SK-N-SH (cell line): ENCODE measurements around the gene CRAT. TPM values are rescaled to one million over a fixed set of nuclear protein-coding genes. Genes with fewer than 3 reads are reported as not detected.

ENCODE experiments used
- CTCF ChIA-PET: fragments of 300-600, 350-600 bp; formaldehyde crosslinking; extraction: SDS; loops from one replicate; lab custom pipeline; 2021; lab: Yijun Ruan, JAX
- POLR2A ChIA-PET: fragments of 350-600 bp; sonication (Branson Sonifier 250); formaldehyde crosslinking; extraction: SDS; loops from one replicate; lab custom pipeline; 2020; ENCODE audit warnings: antibody characterized with exemption, inconsistent platforms; lab: Yijun Ruan, JAX
- DNase-seq: peaks from one replicate; pipeline ENCODE4 v3.0.0; 2012
- H2AFZ ChIP-seq: fragments of 200-600 bp; sonication (generic); 2 replicates; pipeline ENCODE4 v1.8.1; 2016; ENCODE audit warnings: antibody characterized with exemption, mild to moderate bottlenecking, low read depth
- H3F3A ChIP-seq: fragments of 200-600 bp; sonication (generic); replicated peaks from 2 replicates; pipeline ENCODE3; 2016; ENCODE audit warnings: antibody characterized with exemption, mild to moderate bottlenecking; ENCODE audit not compliant: insufficient read depth
- H3K27ac ChIP-seq, 2 experiments: fragments of 200-500 bp in 1 of 2; fragments of 200-600 bp in 1 of 2; sonication (Bioruptor generic) in 1 of 2; sonication (generic), shearing (Covaris generic) in 1 of 2; 2 replicates each; pipeline versions ENCODE4 v1.5.1 to v1.6.1; 2014 to 2016; ENCODE audit warnings: low read depth in 2 of 2, inconsistent platforms in 1 of 2, low read length in 1 of 2, mild to moderate bottlenecking in 1 of 2, mixed read lengths in 1 of 2
- H3K27me3 ChIP-seq: fragments of 200-600 bp; sonication (generic), shearing (Covaris generic); 2 replicates; pipeline ENCODE4 v1.6.1; 2016; ENCODE audit warnings: mixed run types; ENCODE audit not compliant: insufficient read depth
- H3K36me3 ChIP-seq, 2 experiments: fragments of 200-500 bp in 1 of 2; fragments of 200-600 bp in 1 of 2; sonication (Bioruptor generic) in 1 of 2; sonication (generic) in 1 of 2; replicated peaks in 1 of 2; 2 replicates each; pipeline versions ENCODE3 to v1.5.1; 2014 to 2016; ENCODE audit warnings: low read length in 1 of 2, mild to moderate bottlenecking in 1 of 2; ENCODE audit not compliant: insufficient read depth in 2 of 2, control insufficient read depth in 1 of 2
- H3K4me1 ChIP-seq, 2 experiments: fragments of 200-500 bp in 1 of 2; fragments of 200-600 bp in 1 of 2; sonication (Bioruptor generic) in 1 of 2; sonication (generic), shearing (Covaris generic) in 1 of 2; 2 replicates each; pipeline versions ENCODE4 v1.5.1 to v1.6.1; 2014 to 2016; ENCODE audit warnings: low read depth in 1 of 2, low read length in 1 of 2, mixed run types in 1 of 2; ENCODE audit not compliant: insufficient read depth in 2 of 2, control insufficient read depth in 1 of 2
- H3K4me2 ChIP-seq: fragments of 200-600 bp; sonication (generic), shearing (Covaris generic); 2 replicates; pipeline ENCODE4 v1.6.1; 2017; ENCODE audit warnings: mixed run types
- H3K4me3 ChIP-seq, 2 experiments: fragments of 200-500 bp in 1 of 2; fragments of 200-600 bp in 1 of 2; sonication (Bioruptor generic) in 1 of 2; sonication (generic), shearing (Covaris generic) in 1 of 2; 2 replicates each; pipeline versions ENCODE4 v1.5.1 to v1.8.1; 2014 to 2016; ENCODE audit warnings: low read depth in 2 of 2, inconsistent platforms in 1 of 2, low read length in 1 of 2, mild to moderate bottlenecking in 1 of 2, mixed read lengths in 1 of 2, moderate library complexity in 1 of 2
- H3K79me2 ChIP-seq: fragments of 200-600 bp; sonication (generic); 2 replicates; pipeline ENCODE4 v1.8.1; 2017; ENCODE audit warnings: mild to moderate bottlenecking; ENCODE audit not compliant: insufficient read depth
- H3K9ac ChIP-seq: fragments of 200-600 bp; sonication (generic); 2 replicates; pipeline ENCODE4 v1.6.1; 2017; ENCODE audit warnings: mixed run types
- H3K9me2 ChIP-seq: fragments of 200-600 bp; sonication (generic); 2 replicates; pipeline ENCODE4 v1.6.1; 2017; ENCODE audit warnings: mixed run types
- H3K9me3 ChIP-seq: fragments of 200-600 bp; sonication (generic); 2 replicates; pipeline ENCODE4 v1.6.1; 2017; ENCODE audit warnings: mixed run types, mild to moderate bottlenecking, moderate library complexity
- H4K20me1 ChIP-seq: fragments of 200-600 bp; sonication (generic); 2 replicates; pipeline ENCODE4 v1.6.1; 2017; ENCODE audit warnings: mild to moderate bottlenecking, mixed run types; ENCODE audit not compliant: insufficient read depth
- CHD2 ChIP-seq: fragments of 150-350 bp; IDR thresholded peaks from 2 replicates; pipeline ENCODE4 v1.6.1; 2018; ENCODE audit warnings: low read length; ENCODE audit not compliant: partially characterized antibody
- CTCF ChIP-seq: fragments of 200-600 bp; sonication (generic); IDR thresholded peaks from 2 replicates; pipeline ENCODE4 v1.6.1; 2017; ENCODE audit warnings: antibody characterized with exemption, mild to moderate bottlenecking, moderate library complexity
- EP300 ChIP-seq, 2 experiments: IDR thresholded peaks; 2 replicates each; pipeline versions ENCODE4 v1.4.0 to v1.6.1; 2012; ENCODE audit warnings: borderline replicate concordance in 1 of 2, low read depth in 1 of 2, low read length in 1 of 2
- JUND ChIP-seq: IDR thresholded peaks from 2 replicates; pipeline ENCODE4 v1.4.0; 2012
- PBX3 ChIP-seq: IDR thresholded peaks from 2 replicates; pipeline ENCODE4; 2012
- POLR2AphosphoS5 ChIP-seq: IDR thresholded peaks from 2 replicates; pipeline ENCODE4 v1.6.1; 2012; ENCODE audit warnings: low read depth, low read length
- RAD21 ChIP-seq: IDR thresholded peaks from 2 replicates; pipeline ENCODE4 v1.6.1; 2012; ENCODE audit warnings: mild to moderate bottlenecking, low read length
- ZBTB33 ChIP-seq: IDR thresholded peaks from 2 replicates; pipeline ENCODE4 v1.4.0; 2012; ENCODE audit warnings: low read depth, borderline replicate concordance
- WGBS: methylation state at CpG from one replicate; pipeline ENCODE4 v1.1.6; 2017; ENCODE audit warnings: low lambda C conversion rate; 5-methylcytosine and 5-hydroxymethylcytosine counted together
- polyA plus RNA-seq, 3 experiments: library from polyadenylated mRNA; depleted of rRNA; stranded (reverse); fragments of >200 nt; gene quantifications; 2 replicates each; pipeline ENCODE4 v1.2.3, GENCODE V29; 2012

Gene CRAT
- polyA plus RNA-seq, 1 of the 3 experiments (the other 2 are of a cell fraction) = 44.5 TPM

GRCh38 chr9:129107651-129108050, 2.9 kb downstream of the CRAT start (continued):
- TF ChIP-seq CTCF = no peak
- TF ChIP-seq CHD2 = no peak
- no peak for TF ChIP-seq ZBTB33

- no peak overlapping the region for H3K4me2 ChIP-seq
- H4K20me1 ChIP-seq = no peaks in the 10 kb centered on the region
- TF ChIP-seq RAD21 = no peak
- no peak for TF ChIP-seq EP300 (IDR thresholded peaks at IDR 0.05; ENCODE audit: borderline replicate concordance in 1 of 2, low read depth in 1 of 2, low read length in 1 of 2)
- TF ChIP-seq PBX3 = no peak
- no peak for TF ChIP-seq POLR2AphosphoS5
- TF ChIP-seq JUND = no peak
- TF ChIP-seq CHD2 = no peak
- H3F3A ChIP-seq = no peaks in the 10 kb centered on the region
- H3K27me3 ChIP-seq = no peaks in the 10 kb centered on the region
- H3K79me2 ChIP-seq = peaks cover 21% of the 10 kb centered on the region
- CTCF ChIA-PET = interaction anchor here (0.5 to 1.0 kb wide), 2 partner anchors 11 to 14 kb away, joined by 3 to 4 read pairs; no protein-coding TSS in a partner anchor
- POLR2A ChIA-PET = no interaction called here
- no CpG with 5 or more reads among the region's 17 CpGs for WGBS
- H3K36me3 ChIP-seq = peaks cover 0 to 15% of the 10 kb centered on the region in 2 experiments
- DNase-seq = no peak
- no peaks in the 10 kb centered on the region for H3K9me3 ChIP-seq
- peaks cover 6 to 15% of the 10 kb centered on the region in 2 experiments; a peak in 2 of 4 replicates for H3K4me1 ChIP-seq
- H2AFZ ChIP-seq = no peak overlapping the region
- H3K9ac ChIP-seq = no peak overlapping the region
- no peaks in the 10 kb centered on the region for H3K9me2 ChIP-seq
- no peak overlapping the region for H3K27ac ChIP-seq
- no peak overlapping the region for H3K4me3 ChIP-seq
These were observed 4.5 kb downstream of the CRAT start for GRCh38 chr9:129105857-129106694.
